NB4 (cell line): ENCODE data around the gene COMMD8.

ENCODE experiments used
- DNase-seq: peaks from one replicate; pipeline ENCODE4 v3.0.0; 2010; ENCODE audit warnings: low read depth
- H3K4me3 ChIP-seq: one replicate; pipeline ENCODE4 v1.5.1; 2011; ENCODE audit warnings: mild to moderate bottlenecking, low read depth, low read length, moderate library complexity
- MYC ChIP-seq: IDR thresholded peaks from 2 replicates; pipeline ENCODE4 v1.6.1; 2011; ENCODE audit warnings: low read depth, low read length
- POLR2A ChIP-seq: IDR thresholded peaks from 2 replicates; pipeline ENCODE4 v1.6.1; 2011; ENCODE audit warnings: mild to moderate bottlenecking; ENCODE audit not compliant: insufficient read length; ENCODE audit errors: extremely low read depth
- TF ChIP-seq, protein P1 (sequence below): IDR thresholded peaks from 2 replicates; pipeline ENCODE4 v1.6.1; 2011; ENCODE audit warnings: low read depth, low read length
- TF ChIP-seq, protein P2 (sequence below): IDR thresholded peaks from one replicate; pipeline ENCODE4 v1.5.1; 2012; ENCODE audit warnings: low read depth, low read length

The COMMD8 gene

DNA sequence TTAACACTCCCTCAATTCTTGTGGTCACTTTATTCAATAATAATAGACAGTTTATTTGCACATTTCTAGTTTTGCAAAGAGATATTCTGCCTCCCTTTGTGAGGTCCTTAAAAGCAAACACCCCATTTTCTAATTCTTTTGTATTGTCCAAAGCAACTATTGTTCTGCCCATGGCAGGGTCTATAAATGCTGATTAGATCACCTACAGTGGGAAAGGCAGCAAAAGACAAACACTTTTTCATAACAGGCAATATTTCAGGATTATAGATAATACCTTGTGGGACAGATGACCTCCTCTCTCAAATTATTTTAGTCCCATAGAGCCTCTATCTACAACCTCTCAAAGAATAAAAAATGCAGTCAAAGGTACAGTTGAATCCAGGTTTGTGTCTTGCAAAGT, 28.6 kb downstream of the COMMD8 start:
- no peak overlapping the region for H3K4me3 ChIP-seq
- TF ChIP-seq MYC (no peak), POLR2A (no peak)
- TF ChIP-seq, protein P1, sequence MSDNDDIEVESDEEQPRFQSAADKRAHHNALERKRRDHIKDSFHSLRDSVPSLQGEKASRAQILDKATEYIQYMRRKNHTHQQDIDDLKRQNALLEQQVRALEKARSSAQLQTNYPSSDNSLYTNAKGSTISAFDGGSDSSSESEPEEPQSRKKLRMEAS = no peak

DNA sequence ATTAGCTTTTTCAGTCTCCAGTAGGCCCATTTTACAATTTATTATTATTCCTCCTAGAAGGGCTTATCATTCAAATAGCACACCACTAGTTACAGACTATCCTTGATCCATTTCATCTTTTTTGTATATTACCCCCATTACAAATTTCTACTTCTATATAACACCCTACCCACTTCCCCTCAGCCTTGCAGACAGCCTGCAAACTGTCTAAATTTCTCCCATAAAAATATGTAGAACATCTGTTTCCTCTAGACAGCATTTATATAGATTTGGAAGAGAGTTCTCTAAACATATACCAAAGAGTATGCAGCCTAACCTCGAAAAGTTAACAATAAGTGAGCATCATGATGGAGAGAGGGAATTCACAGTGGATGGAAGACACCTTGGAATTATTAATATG, 30.8 kb downstream of the COMMD8 start:
- DNase-seq = no peak
- H3K4me3 ChIP-seq = no peak overlapping the region
- TF ChIP-seq POLR2A (no peak), MYC (no peak)
- TF ChIP-seq, protein P2, sequence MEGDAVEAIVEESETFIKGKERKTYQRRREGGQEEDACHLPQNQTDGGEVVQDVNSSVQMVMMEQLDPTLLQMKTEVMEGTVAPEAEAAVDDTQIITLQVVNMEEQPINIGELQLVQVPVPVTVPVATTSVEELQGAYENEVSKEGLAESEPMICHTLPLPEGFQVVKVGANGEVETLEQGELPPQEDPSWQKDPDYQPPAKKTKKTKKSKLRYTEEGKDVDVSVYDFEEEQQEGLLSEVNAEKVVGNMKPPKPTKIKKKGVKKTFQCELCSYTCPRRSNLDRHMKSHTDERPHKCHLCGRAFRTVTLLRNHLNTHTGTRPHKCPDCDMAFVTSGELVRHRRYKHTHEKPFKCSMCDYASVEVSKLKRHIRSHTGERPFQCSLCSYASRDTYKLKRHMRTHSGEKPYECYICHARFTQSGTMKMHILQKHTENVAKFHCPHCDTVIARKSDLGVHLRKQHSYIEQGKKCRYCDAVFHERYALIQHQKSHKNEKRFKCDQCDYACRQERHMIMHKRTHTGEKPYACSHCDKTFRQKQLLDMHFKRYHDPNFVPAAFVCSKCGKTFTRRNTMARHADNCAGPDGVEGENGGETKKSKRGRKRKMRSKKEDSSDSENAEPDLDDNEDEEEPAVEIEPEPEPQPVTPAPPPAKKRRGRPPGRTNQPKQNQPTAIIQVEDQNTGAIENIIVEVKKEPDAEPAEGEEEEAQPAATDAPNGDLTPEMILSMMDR = no peak
- TF ChIP-seq, protein P1 = no peak

More for the DNA sequence above, 28.6 kb downstream of the COMMD8 start:
- DNase-seq = no peak

DNA sequence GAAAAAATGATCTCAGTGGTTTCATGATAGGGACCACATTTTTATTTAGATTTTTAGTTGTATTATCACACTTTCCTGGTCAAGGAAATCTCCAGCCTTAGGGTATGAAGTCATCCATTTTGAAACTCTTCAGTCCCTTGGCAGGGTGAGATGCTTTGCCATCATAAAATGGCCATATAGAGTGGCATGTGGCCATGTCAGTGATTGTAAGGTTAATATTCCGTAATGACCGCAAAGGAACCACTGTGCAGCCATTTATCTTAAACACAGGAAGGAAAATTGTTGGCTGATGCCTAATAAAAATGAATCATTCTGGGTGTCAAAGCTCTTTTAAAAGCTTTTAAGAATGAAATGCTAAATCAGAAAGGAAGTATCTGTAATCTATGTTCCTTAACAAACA, 35.6 kb downstream of the COMMD8 start:
- H3K4me3 ChIP-seq = no peak overlapping the region
- TF ChIP-seq, protein P1 = no peak
- TF ChIP-seq POLR2A = no peak
- TF ChIP-seq, protein P2 = no peak
- no peak for DNase-seq

DNA sequence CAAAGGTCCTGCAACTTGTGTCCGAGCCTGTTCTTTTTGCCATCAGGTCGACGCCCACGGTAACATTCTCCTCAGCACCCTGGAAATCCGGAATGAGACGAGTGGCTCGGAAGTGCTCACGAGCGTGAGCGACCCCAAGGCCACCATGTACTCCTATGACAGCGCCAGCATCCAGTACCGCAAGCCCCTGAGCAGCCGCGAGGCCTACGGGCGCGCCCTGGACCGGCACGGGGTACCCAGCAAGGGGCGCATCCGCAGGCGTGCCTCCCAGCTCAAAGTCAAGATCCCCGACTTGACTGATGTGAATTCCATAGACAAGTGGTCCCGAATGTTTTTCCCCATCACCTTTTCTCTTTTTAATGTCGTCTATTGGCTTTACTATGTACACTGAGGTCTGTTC, 37.9 kb downstream of the COMMD8 start:
- DNase-seq = no peak
- TF ChIP-seq, protein P1 = no peak
- no peak for TF ChIP-seq POLR2A
- TF ChIP-seq, protein P2 = no peak
- no peak for TF ChIP-seq MYC
- no peak overlapping the region for H3K4me3 ChIP-seq

DNA sequence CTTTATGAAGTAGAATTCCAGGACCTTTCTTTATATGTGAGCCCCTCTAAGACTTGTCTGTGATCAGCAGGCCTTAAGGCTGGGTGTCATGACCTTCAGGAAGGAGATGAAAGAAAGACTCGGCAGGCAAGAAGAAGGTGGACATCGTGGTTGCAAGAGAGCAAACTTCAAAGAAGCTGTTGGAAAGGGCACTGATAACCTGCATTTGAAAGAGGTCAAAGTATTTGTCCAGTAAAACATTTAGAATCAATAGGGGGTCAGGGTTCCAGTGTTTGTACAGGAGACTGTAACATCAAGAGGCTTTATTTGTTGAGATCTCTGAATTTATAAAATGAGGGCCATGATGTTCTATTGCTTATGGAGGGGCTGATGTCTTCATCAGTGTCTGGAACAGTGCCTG, 44.2 kb downstream of the COMMD8 start:
- DNase-seq = no peak
- H3K4me3 ChIP-seq = no peak overlapping the region
- TF ChIP-seq POLR2A (no peak), MYC (no peak)
- TF ChIP-seq, protein P1 = no peak
- TF ChIP-seq, protein P2 = no peak

DNA sequence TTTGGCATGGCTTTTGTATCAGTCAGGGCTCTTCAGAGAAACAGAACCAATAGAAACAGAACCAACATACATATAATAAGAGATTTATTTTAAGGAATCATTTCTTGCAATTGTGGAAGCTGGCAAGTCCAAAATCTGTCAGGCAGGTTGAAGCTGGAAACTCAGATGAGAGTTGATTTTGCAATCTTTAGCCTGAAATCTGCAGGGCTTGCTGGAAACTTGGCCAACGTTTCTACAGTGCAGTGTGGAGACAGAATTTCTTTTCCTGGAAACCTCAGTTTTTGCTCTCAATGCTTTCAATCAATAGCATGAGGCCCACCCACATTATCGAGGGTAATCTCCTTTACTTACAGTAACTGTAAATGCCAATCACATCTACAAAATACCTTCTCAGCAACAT, 45.4 kb downstream of the COMMD8 start:
- no peak overlapping the region for H3K4me3 ChIP-seq
- TF ChIP-seq, protein P2 = no peak
- TF ChIP-seq MYC (no peak), POLR2A (no peak)
- TF ChIP-seq, protein P1 = no peak

More for the DNA sequence above, 45.4 kb downstream of the COMMD8 start:
- no peak for DNase-seq
